ENCODE measurements around the gene SLC6A4.

SLC6A4 gene

GRCh38 chr17:30218799-30219198 is 16.7 kb downstream of the SLC6A4 start:
- H3K27me3 Mint-ChIP-seq (ENCODE audit: low read depth): peaks cover 11% of the 10 kb centered on the region
- H3K36me3 Mint-ChIP-seq (ENCODE audit: low read depth): no peaks in the 10 kb centered on the region
- H3K4me3 Mint-ChIP-seq: no peak overlapping the region
- H3K9me3 Mint-ChIP-seq: no peaks in the 10 kb centered on the region
- TF ChIP-seq, protein P1, sequence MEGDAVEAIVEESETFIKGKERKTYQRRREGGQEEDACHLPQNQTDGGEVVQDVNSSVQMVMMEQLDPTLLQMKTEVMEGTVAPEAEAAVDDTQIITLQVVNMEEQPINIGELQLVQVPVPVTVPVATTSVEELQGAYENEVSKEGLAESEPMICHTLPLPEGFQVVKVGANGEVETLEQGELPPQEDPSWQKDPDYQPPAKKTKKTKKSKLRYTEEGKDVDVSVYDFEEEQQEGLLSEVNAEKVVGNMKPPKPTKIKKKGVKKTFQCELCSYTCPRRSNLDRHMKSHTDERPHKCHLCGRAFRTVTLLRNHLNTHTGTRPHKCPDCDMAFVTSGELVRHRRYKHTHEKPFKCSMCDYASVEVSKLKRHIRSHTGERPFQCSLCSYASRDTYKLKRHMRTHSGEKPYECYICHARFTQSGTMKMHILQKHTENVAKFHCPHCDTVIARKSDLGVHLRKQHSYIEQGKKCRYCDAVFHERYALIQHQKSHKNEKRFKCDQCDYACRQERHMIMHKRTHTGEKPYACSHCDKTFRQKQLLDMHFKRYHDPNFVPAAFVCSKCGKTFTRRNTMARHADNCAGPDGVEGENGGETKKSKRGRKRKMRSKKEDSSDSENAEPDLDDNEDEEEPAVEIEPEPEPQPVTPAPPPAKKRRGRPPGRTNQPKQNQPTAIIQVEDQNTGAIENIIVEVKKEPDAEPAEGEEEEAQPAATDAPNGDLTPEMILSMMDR (IDR thresholded peaks at IDR 0.05; ENCODE audit: unreplicated experiment in 3 of 3): no peak
- H3K27ac Mint-ChIP-seq: no peak overlapping the region
- H3K4me1 Mint-ChIP-seq: no peaks in the 10 kb centered on the region

DNA sequence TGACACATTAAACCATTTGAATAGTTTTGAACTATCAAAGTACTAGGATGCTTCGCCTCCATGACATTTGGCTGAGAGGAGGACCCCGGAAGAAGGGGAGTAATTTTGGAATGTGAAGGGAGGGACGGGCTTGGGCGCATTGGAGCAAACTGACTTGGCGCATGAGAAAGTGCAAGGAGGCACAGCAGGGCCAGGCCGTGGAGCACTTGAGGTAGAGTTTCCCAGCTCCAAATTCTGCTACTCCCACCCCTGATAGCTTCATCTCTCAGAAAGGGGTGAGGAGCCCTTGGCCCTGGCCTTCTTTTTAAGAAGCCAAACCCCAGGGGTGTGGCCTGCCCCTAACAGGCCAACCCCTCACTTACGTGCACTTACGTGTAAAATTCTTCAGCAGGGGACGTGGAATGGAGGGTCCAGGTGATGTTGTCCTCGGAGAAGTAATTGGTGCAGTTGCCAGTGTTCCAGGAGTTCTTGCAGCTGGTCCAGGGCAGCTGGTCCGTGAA is 17.7 kb downstream of the SLC6A4 start:
- no peak overlapping the region for H3K27ac Mint-ChIP-seq
- H3K4me1 Mint-ChIP-seq: no peaks in the 10 kb centered on the region
- no peak overlapping the region for H3K4me3 Mint-ChIP-seq
- H3K36me3 Mint-ChIP-seq (ENCODE audit: low read depth): no peaks in the 10 kb centered on the region
- H3K27me3 Mint-ChIP-seq (ENCODE audit: low read depth): peaks cover 10% of the 10 kb centered on the region
- TF ChIP-seq, protein P1 (IDR thresholded peaks at IDR 0.05; ENCODE audit: unreplicated experiment in 3 of 3): no peak
- no peaks in the 10 kb centered on the region for H3K9me3 Mint-ChIP-seq

GRCh38 chr17:30217054-30217453 is 18.4 kb downstream of the SLC6A4 start:
- Mint-ChIP-seq H3K9me3 (no peaks in the 10 kb centered on the region), H3K27ac (no peak overlapping the region), H3K27me3 (ENCODE audit: low read depth) (peaks cover 8% of the 10 kb centered on the region), H3K4me3 (no peak overlapping the region), H3K4me1 (no peaks in the 10 kb centered on the region), H3K36me3 (ENCODE audit: low read depth) (no peaks in the 10 kb centered on the region)
- TF ChIP-seq, protein P1 (IDR thresholded peaks at IDR 0.05; ENCODE audit: unreplicated experiment in 3 of 3): no peak

DNA sequence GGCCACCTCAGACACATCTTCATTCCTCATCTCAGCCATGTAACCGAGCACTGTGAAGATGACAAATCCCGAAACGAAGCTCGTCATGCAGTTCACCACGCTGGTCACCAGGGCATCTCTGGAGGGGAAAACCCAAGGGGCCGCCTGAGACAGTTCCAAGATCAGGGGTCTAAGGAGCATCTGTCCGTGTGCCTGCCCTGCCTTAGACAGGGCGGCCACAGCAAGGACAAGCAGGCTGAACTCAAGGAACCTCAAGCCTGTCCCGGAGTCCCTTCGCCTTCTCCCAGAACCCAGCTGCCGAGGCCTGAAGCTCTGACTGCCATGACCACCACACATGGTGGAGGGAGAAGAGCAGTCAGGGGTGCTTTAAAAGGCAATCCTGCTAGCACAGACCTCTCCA is 22.7 kb downstream of the SLC6A4 start:
- H3K9me3 Mint-ChIP-seq: no peaks in the 10 kb centered on the region
- H3K4me3 Mint-ChIP-seq: no peak overlapping the region
- H3K27ac Mint-ChIP-seq: no peak overlapping the region
- TF ChIP-seq, protein P1 (IDR thresholded peaks at IDR 0.05; ENCODE audit: unreplicated experiment in 3 of 3): no peak
- no peaks in the 10 kb centered on the region for H3K4me1 Mint-ChIP-seq
- H3K27me3 Mint-ChIP-seq (ENCODE audit: low read depth): peaks cover 13% of the 10 kb centered on the region
- no peaks in the 10 kb centered on the region for H3K36me3 Mint-ChIP-seq (ENCODE audit: low read depth)

GRCh38 chr17:30211371-30211770 is 24.1 kb downstream of the SLC6A4 start:
- H3K27ac Mint-ChIP-seq: no peak overlapping the region
- no peak overlapping the region for H3K4me3 Mint-ChIP-seq
- TF ChIP-seq, protein P1 (IDR thresholded peaks at IDR 0.05; ENCODE audit: unreplicated experiment in 3 of 3): no peak
- no peaks in the 10 kb centered on the region for H3K4me1 Mint-ChIP-seq
- H3K36me3 Mint-ChIP-seq (ENCODE audit: low read depth): no peaks in the 10 kb centered on the region
- no peaks in the 10 kb centered on the region for H3K9me3 Mint-ChIP-seq
- peaks cover 12% of the 10 kb centered on the region for H3K27me3 Mint-ChIP-seq (ENCODE audit: low read depth)

DNA sequence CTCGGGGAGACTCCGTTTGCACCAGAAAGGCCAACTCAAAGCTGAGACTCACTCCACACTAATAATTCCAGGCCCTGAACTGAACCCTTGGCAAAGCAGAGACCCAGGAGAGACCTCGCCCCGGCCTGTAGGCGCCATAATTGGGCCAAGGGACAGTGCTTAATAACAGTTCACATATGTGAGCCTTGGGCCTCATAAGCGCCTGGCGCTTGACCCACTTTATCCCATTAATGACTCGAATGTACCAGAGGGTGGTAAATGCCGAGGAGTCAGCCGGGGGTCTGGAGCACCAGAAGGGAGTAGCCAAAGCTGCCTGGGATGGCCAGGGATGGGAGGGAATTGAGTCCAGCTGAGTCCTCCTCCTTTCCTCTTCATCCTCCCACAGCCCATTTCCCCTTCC is 24.6 kb downstream of the SLC6A4 start:
- TF ChIP-seq, protein P1 (IDR thresholded peaks at IDR 0.05; ENCODE audit: unreplicated experiment in 3 of 3): no peak
- Mint-ChIP-seq H3K4me3 (no peak overlapping the region), H3K9me3 (no peaks in the 10 kb centered on the region), H3K27ac (no peak overlapping the region), H3K4me1 (no peaks in the 10 kb centered on the region), H3K27me3 (ENCODE audit: low read depth) (peaks cover 12% of the 10 kb centered on the region), H3K36me3 (ENCODE audit: low read depth) (no peaks in the 10 kb centered on the region)
